GM19193 (cell line): ENCODE results near the gene TTC22.

Experiments
- POLR2A ChIP-seq: IDR thresholded peaks from 4 replicates; pipeline ENCODE4 v1.6.1; 2011; ENCODE audit not compliant: insufficient read depth, insufficient read length; ENCODE audit errors: extremely low read depth

TTC22 gene

GRCh38 chr1:54763816-54764132 lies 37.3 kb downstream of the TTC22 start:
- no peak for TF ChIP-seq POLR2A

GRCh38 chr1:54758678-54759348 lies 42.3 kb downstream of the TTC22 start:
- TF ChIP-seq POLR2A = no peak

- no peak for TF ChIP-seq POLR2A
Observed at GRCh38 chr1:54757833-54758232, 43.3 kb downstream of the TTC22 start.

- TF ChIP-seq POLR2A = no peak
Observed at GRCh38 chr1:54754486-54755285, 46.4 kb downstream of the TTC22 start.

- TF ChIP-seq POLR2A = no peak
Observed at GRCh38 chr1:54754045-54754444, 47.1 kb downstream of the TTC22 start.

- no peak for TF ChIP-seq POLR2A
Observed at GRCh38 chr1:54751426-54751825, 49.7 kb downstream of the TTC22 start.

- no peak for TF ChIP-seq POLR2A
Observed at GRCh38 chr1:54750596-54750995, 50.5 kb downstream of the TTC22 start.

GRCh38 chr1:54748094-54748835 lies 52.9 kb downstream of the TTC22 start:
- no peak for TF ChIP-seq POLR2A

GRCh38 chr1:54745864-54746263 lies 55.3 kb downstream of the TTC22 start:
- TF ChIP-seq POLR2A = no peak

- no peak for TF ChIP-seq POLR2A
Observed at GRCh38 chr1:54745274-54745673, 55.8 kb downstream of the TTC22 start.

GRCh38 chr1:54744696-54745095 lies 56.4 kb downstream of the TTC22 start:
- TF ChIP-seq POLR2A = no peak

GRCh38 chr1:54743416-54744226 lies 57.5 kb downstream of the TTC22 start:
- no peak for TF ChIP-seq POLR2A

- TF ChIP-seq POLR2A = no peak
Observed at GRCh38 chr1:54742282-54742681, 58.8 kb downstream of the TTC22 start.

- TF ChIP-seq POLR2A = no peak
Observed at GRCh38 chr1:54741531-54741930, 59.6 kb downstream of the TTC22 start.

GRCh38 chr1:54738244-54738643 lies 62.9 kb downstream of the TTC22 start:
- TF ChIP-seq POLR2A = no peak
